Osteocyte (in vitro differentiated cells): ENCODE data around the gene MINDY1. TPM values are rescaled to one million over a fixed set of nuclear protein-coding genes. Genes with fewer than 3 reads are reported as not detected.

Experiments
- DNase-seq: peaks from one replicate; pipeline ENCODE4 v3.0.0; 2021; ENCODE audit warnings: mixed read lengths; ENCODE audit not compliant: unreplicated experiment; ENCODE audit errors: extremely low spot score
- H3K27ac Mint-ChIP-seq: one replicate; pipeline ENCODE4 v1.8.0; 2021; ENCODE audit warnings: mild to moderate bottlenecking, mixed read lengths; ENCODE audit not compliant: unreplicated experiment
- H3K27me3 Mint-ChIP-seq: one replicate; pipeline ENCODE4 v1.8.0; 2021; ENCODE audit warnings: mixed read lengths; ENCODE audit not compliant: unreplicated experiment
- H3K36me3 Mint-ChIP-seq: one replicate; pipeline ENCODE4 v1.8.0; 2021; ENCODE audit warnings: mixed read lengths; ENCODE audit not compliant: unreplicated experiment
- H3K4me1 Mint-ChIP-seq: one replicate; pipeline ENCODE4 v1.8.0; 2021; ENCODE audit warnings: mixed read lengths; ENCODE audit not compliant: unreplicated experiment
- H3K4me3 Mint-ChIP-seq: one replicate; pipeline ENCODE4 v1.8.0; 2021; ENCODE audit warnings: mild to moderate bottlenecking, moderate library complexity, mixed read lengths; ENCODE audit not compliant: unreplicated experiment
- H3K9me3 Mint-ChIP-seq: one replicate; pipeline ENCODE4 v1.8.0; 2021; ENCODE audit warnings: mixed read lengths; ENCODE audit not compliant: unreplicated experiment
- total RNA-seq: library from RNA; stranded (reverse); gene quantifications from 2 replicates; pipeline ENCODE4 v1.2.1, GENCODE V29; 2021
- TF ChIP-seq, protein P1 (sequence below): fragments of 200-600 bp; sonication (generic); IDR thresholded peaks from 2 replicates; pipeline ENCODE4 v1.5.0; 2021; ENCODE audit warnings: antibody characterized with exemption, mild to moderate bottlenecking, moderate library complexity

Gene MINDY1
- total RNA-seq, 1 donor from 2014 or later = 22.2 TPM

DNA sequence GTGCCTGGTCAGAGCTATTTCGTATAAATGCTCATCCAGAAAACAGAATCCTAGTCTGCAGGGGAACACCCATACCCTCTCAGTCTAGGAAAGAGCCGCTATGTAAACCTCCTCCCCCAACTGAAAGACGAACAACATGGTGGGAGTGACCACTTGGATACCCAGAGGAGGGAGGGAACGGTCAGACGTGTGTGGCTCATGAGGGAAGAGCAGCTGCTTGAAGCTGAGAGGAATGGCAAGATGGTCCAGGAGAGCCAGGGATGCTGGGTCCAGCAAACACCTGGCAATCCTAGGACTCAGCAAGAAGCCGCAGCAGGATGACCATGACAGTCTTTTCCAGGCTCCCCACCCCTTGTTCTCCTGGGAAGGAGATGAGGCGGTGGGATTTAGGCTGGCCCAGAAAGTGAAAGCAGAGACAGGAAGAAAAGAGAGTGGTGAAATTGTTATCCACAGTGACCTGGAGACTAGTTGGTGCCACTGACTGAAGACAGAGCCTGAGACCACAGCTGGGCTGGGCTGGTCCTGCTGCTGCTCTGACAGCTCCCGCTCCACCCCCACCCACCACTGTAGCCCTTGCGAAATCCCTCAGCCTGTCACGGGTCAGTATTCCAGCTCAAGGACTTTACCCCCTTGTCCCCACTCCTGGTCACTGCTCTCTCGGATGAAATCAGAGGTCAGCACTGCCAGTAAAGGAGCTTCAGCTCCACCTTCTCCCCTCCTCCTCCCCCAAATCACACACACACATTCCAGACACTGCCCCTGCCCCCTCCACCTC, 35.7 kb downstream of the MINDY1 start:
- TF ChIP-seq, protein P1, sequence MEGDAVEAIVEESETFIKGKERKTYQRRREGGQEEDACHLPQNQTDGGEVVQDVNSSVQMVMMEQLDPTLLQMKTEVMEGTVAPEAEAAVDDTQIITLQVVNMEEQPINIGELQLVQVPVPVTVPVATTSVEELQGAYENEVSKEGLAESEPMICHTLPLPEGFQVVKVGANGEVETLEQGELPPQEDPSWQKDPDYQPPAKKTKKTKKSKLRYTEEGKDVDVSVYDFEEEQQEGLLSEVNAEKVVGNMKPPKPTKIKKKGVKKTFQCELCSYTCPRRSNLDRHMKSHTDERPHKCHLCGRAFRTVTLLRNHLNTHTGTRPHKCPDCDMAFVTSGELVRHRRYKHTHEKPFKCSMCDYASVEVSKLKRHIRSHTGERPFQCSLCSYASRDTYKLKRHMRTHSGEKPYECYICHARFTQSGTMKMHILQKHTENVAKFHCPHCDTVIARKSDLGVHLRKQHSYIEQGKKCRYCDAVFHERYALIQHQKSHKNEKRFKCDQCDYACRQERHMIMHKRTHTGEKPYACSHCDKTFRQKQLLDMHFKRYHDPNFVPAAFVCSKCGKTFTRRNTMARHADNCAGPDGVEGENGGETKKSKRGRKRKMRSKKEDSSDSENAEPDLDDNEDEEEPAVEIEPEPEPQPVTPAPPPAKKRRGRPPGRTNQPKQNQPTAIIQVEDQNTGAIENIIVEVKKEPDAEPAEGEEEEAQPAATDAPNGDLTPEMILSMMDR = no peak
- DNase-seq = no peak
- Mint-ChIP-seq H3K4me1 (peaks cover 40% of the 10 kb centered on the region), H3K27me3 (no peaks in the 10 kb centered on the region), H3K36me3 (peaks cover 21% of the 10 kb centered on the region), H3K9me3 (no peaks in the 10 kb centered on the region), H3K27ac (peak overlapping the region; percentile 89), H3K4me3 (peak overlapping the region; percentile 83)

DNA sequence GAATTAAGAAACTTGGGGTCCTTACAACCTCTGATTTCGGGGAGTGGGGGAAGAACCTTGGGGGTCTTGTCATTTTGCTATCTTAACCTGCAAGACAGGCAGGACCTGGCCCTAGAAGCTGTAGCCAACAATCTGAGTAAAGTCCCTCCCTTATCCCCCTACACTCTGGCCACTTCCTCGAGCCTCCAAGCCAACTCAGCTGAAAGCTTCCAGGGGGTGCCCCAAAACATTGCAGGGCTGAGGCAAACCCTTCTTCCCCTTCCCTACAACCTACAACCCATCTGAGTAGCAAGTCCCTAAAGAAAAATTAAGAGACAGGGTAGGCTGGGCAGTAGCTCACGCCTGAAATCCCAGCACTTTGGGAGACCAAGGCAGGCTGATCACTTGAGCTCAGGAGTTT, 37.1 kb downstream of the MINDY1 start:
- no peak overlapping the region for H3K27ac Mint-ChIP-seq
- DNase-seq = no peak

DNA sequence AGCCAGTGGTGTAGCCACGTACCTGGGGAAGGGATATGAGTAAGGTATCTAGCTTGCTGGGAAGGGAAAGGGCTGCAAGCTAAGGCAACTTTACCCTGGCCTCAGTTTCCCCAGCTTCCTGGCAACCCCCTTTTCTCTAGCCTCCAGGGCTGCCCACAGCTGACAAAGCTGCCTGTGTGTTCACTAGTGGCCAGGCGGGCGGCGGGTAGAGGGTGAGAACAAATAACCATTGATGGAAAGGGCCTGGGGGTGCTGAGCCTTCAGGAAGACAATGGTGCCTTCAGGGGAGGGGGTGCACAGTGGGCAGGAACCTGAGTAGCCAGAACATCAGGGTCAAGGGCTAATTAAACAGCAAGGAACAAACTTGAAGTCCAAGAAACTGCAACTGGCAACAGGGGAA, 38.2 kb downstream of the MINDY1 start:
- no peak overlapping the region for H3K4me3 Mint-ChIP-seq

More for the DNA sequence above, 37.1 kb downstream of the MINDY1 start:
- peaks cover 30% of the 10 kb centered on the region for H3K36me3 Mint-ChIP-seq
- H3K9me3 Mint-ChIP-seq = no peaks in the 10 kb centered on the region
- H3K4me3 Mint-ChIP-seq = no peak overlapping the region
- TF ChIP-seq, protein P1 = no peak
- H3K4me1 Mint-ChIP-seq = peaks cover 39% of the 10 kb centered on the region
- H3K27me3 Mint-ChIP-seq = no peaks in the 10 kb centered on the region

DNA sequence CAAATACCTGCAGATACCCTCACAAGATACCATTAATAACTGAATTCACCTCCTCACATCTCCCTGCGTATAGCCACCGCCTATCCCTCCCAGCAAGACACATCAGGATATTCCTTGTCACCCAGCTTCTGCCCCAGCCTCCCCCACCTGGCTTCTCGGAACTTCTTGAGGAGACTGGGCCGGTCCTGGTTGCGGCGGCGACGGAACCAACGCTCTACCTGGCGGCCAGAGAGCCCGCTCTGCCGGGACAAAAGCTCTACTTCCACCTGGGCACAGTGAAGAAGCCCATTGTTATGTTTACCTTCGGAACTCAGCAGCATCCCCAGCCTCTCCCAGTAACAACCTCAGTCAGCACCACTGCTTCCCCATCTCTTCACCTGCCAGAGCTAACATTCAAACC, 38.8 kb downstream of the MINDY1 start:
- Mint-ChIP-seq H3K27me3 (no peaks in the 10 kb centered on the region), H3K9me3 (no peaks in the 10 kb centered on the region), H3K4me1 (peaks cover 32% of the 10 kb centered on the region), H3K27ac (no peak overlapping the region), H3K36me3 (peaks cover 46% of the 10 kb centered on the region), H3K4me3 (no peak overlapping the region)
- no peak for DNase-seq
- TF ChIP-seq, protein P1 = no peak

More for the DNA sequence above, 38.2 kb downstream of the MINDY1 start:
- no peak for DNase-seq
- Mint-ChIP-seq H3K4me1 (peaks cover 37% of the 10 kb centered on the region), H3K27ac (no peak overlapping the region), H3K27me3 (no peaks in the 10 kb centered on the region), H3K9me3 (no peaks in the 10 kb centered on the region), H3K36me3 (peaks cover 40% of the 10 kb centered on the region)
- TF ChIP-seq, protein P1 = no peak

DNA sequence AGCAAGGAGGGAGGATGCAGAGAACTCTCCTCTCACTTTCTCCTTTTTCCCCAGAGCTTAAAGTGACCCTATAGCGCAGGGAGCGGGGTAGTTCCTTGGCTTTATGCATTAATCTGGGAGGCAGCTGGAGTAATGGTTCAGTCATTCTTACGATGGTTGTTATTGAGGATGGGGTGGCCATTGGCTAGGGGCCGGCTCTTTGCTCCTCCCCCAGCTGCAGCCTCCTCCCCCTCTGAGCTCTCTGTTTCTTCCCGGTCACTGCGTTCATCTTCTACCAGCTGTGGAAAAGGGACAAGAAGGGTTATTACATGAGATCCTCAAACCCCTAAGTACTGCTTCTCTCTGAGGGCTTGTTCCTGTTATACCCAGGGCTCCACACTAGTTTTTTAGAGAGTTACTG, 40.7 kb downstream of the MINDY1 start:
- H3K4me3 Mint-ChIP-seq = no peak overlapping the region
- peaks cover 58% of the 10 kb centered on the region for H3K36me3 Mint-ChIP-seq
- TF ChIP-seq, protein P1 = no peak
- no peak overlapping the region for H3K27ac Mint-ChIP-seq
- peaks cover 13% of the 10 kb centered on the region for H3K4me1 Mint-ChIP-seq
- no peaks in the 10 kb centered on the region for H3K27me3 Mint-ChIP-seq
- H3K9me3 Mint-ChIP-seq = no peaks in the 10 kb centered on the region
- no peak for DNase-seq
